ENCODE results near the gene NEK6. TPM values are rescaled to one million over a fixed set of nuclear protein-coding genes. Genes with fewer than 3 reads are reported as not detected.

Gene NEK6
- total RNA-seq, 5 donors from 2014 or later (not counting 1 experiment from before 2014, with no cell fraction given): 5.9 to 12.5 (median 10.4) TPM

DNA sequence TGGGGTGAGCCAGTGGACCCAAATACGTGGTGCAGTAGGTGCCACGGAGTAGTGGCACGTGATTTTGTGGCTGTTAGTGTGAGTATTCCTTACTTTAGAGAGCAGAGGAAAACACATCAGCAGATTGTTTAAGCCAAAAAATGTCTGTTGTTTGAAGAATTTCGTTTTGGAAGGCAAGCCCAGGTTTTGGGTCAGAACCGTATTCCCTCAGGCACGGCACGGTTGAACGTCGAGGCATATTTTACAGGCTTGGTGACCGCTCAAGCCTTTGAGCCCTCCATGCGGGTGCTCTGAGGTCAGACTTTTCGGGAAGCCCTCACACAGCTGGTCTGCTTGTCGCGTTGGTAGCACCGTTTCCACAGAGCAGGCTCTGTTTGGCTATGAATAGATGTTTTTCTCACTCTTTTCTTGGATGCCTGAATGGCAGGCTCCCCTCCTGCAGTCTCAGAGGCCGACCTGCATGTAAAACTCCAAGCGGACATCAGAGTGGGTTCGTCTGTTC, 27.2 kb downstream of the NEK6 start:
- peaks cover 17 to 31% (median 19%) of the 10 kb centered on the region in 3 donors for H3K4me1 Mint-ChIP-seq
- Histone ChIP-seq H3K27ac (ENCODE audit: low read length) (no peak overlapping the region), H3K9me3 (no peaks in the 10 kb centered on the region), H3K4me3 (ENCODE audit: control insufficient read depth in 1 of 2, extremely low read depth in 1 of 2, low read length in 1 of 2) (no peak overlapping the region), H3K4me1 (ENCODE audit: control insufficient read depth in 1 of 2, extremely low read depth in 1 of 2, insufficient read depth in 2 of 2, low read length in 2 of 2) (peaks cover 0 to 37% of the 10 kb centered on the region in 2 experiments), H3K36me3 (ENCODE audit: control insufficient read depth in 2 of 2, extremely low read depth in 1 of 2, insufficient read depth in 1 of 2, low read length in 1 of 2) (no peaks in the 10 kb centered on the region), H3K27me3 (replicated peaks in 1 of 2; ENCODE audit: control insufficient read depth in 2 of 2, extremely low read depth in 1 of 2, insufficient read depth in 2 of 2, low read length in 1 of 2) (no peaks in the 10 kb centered on the region)
- H3K4me3 Mint-ChIP-seq: peak overlapping the region in 1 of 3 donors; percentile 48
- no peaks in the 10 kb centered on the region for H3K9me3 Mint-ChIP-seq
- no peak for DNase-seq
- ATAC-seq (replicated peaks in 1 of 4): no peak
- H3K27me3 Mint-ChIP-seq: peaks cover 0 to 4% of the 10 kb centered on the region in 2 donors
- no peaks in the 10 kb centered on the region for H3K36me3 Mint-ChIP-seq
- CTCF ChIA-PET: no interaction called here
- peak overlapping the region in 1 of 2 donors; percentile 57 for H3K27ac Mint-ChIP-seq
- POLR2A ChIA-PET: no interaction called here
- WGBS (ENCODE audit: insufficient coverage): 80% methylated on average over 18 of the region's 18 CpGs

DNA sequence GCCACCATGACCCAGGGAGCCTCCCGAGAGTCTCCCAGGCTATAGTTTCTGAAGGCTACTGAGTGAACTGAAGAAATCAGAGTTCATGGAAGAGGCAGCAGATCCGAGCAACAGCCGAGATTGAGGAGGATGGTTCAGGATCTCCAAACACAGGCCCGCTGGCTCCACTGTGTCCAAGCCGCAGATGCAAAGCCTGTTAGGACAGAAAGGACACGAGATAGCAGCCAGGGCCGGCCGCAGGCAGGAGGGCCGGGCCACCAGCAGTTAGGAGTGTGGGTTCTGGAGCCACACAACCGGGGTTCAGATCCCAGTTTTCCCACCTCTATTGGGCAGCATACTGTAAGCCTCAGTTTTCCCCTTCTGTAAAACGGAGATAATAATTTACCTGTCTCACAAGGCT, 27.7 kb downstream of the NEK6 start:
- Mint-ChIP-seq H3K27ac (peak overlapping the region in 1 of 2 donors; percentile 57), H3K4me1 (peaks cover 17 to 31% (median 19%) of the 10 kb centered on the region in 3 donors), H3K4me3 (peak overlapping the region in 1 of 3 donors; percentile 48), H3K36me3 (no peaks in the 10 kb centered on the region), H3K27me3 (peaks cover 0 to 4% of the 10 kb centered on the region in 2 donors), H3K9me3 (no peaks in the 10 kb centered on the region)
- peaks cover 0 to 42% of the 10 kb centered on the region in 2 experiments for H3K4me1 ChIP-seq (ENCODE audit: control insufficient read depth in 1 of 2, extremely low read depth in 1 of 2, insufficient read depth in 2 of 2, low read length in 2 of 2)
- WGBS (ENCODE audit: insufficient coverage): 100% methylated on average over 4 of the region's 11 CpGs
- DNase-seq (no peak), ATAC-seq (replicated peaks in 1 of 4) (no peak)
- H3K36me3 ChIP-seq (ENCODE audit: control insufficient read depth in 2 of 2, extremely low read depth in 1 of 2, insufficient read depth in 1 of 2, low read length in 1 of 2): no peaks in the 10 kb centered on the region
- H3K27me3 ChIP-seq (replicated peaks in 1 of 2; ENCODE audit: control insufficient read depth in 2 of 2, extremely low read depth in 1 of 2, insufficient read depth in 2 of 2, low read length in 1 of 2): peaks cover 0 to 2% of the 10 kb centered on the region in 2 experiments
- peak overlapping the region; percentile 55 for H3K27ac ChIP-seq (ENCODE audit: low read length)
- ChIA-PET CTCF (no interaction called here), POLR2A (no interaction called here)
- no peaks in the 10 kb centered on the region for H3K9me3 ChIP-seq
- H3K4me3 ChIP-seq (ENCODE audit: control insufficient read depth in 1 of 2, extremely low read depth in 1 of 2, low read length in 1 of 2): no peak overlapping the region

DNA sequence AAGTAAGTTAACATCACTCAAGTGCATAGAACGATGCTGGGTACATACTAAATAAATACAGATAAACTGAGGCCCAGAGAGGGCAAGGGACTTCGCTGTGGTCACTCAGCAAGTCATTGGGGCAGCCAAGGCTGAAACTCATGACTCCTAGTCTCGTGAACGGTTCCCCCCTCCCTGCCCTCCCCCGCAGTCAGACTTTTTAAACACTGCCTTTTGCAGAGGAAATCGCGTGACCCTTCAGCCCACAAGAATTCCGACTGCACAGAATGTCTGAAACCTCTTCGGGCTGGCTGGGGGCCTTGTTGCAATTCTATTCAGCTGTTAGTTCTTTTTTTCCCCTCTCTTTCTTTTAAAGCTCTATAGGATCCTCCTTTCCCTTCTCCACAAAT, 28.1 kb downstream of the NEK6 start:
- Mint-ChIP-seq H3K36me3 (no peaks in the 10 kb centered on the region), H3K27ac (peak overlapping the region; percentile 89 to 97), H3K27me3 (peaks cover under 1 to 4% of the 10 kb centered on the region in 2 donors), H3K4me1 (peaks cover 19 to 34% (median 20%) of the 10 kb centered on the region in 3 donors), H3K4me3 (peak overlapping the region; percentile 48 to 76 (median 59)), H3K9me3 (no peaks in the 10 kb centered on the region)
- H3K4me3 ChIP-seq (ENCODE audit: control insufficient read depth in 1 of 2, extremely low read depth in 1 of 2, low read length in 1 of 2): no peak overlapping the region
- ChIA-PET POLR2A (no interaction called here), CTCF (no interaction called here)
- H3K27ac ChIP-seq (ENCODE audit: low read length): peak overlapping the region; percentile 55
- DNase-seq (peak in 11 of 35 experiments; percentile 3 to 48 (median 18)), ATAC-seq (replicated peaks in 1 of 4) (peak; percentile 38 to 67 (median 57))
- peaks cover 0 to 46% of the 10 kb centered on the region in 2 experiments for H3K4me1 ChIP-seq (ENCODE audit: control insufficient read depth in 1 of 2, extremely low read depth in 1 of 2, insufficient read depth in 2 of 2, low read length in 2 of 2)
- peaks cover 0 to 3% of the 10 kb centered on the region in 2 experiments for H3K27me3 ChIP-seq (replicated peaks in 1 of 2; ENCODE audit: control insufficient read depth in 2 of 2, extremely low read depth in 1 of 2, insufficient read depth in 2 of 2, low read length in 1 of 2)
- no peaks in the 10 kb centered on the region for H3K9me3 ChIP-seq
- no peaks in the 10 kb centered on the region for H3K36me3 ChIP-seq (ENCODE audit: control insufficient read depth in 2 of 2, extremely low read depth in 1 of 2, insufficient read depth in 1 of 2, low read length in 1 of 2)
- WGBS (ENCODE audit: insufficient coverage): 9% methylated on average over 8 of the region's 9 CpGs

DNA sequence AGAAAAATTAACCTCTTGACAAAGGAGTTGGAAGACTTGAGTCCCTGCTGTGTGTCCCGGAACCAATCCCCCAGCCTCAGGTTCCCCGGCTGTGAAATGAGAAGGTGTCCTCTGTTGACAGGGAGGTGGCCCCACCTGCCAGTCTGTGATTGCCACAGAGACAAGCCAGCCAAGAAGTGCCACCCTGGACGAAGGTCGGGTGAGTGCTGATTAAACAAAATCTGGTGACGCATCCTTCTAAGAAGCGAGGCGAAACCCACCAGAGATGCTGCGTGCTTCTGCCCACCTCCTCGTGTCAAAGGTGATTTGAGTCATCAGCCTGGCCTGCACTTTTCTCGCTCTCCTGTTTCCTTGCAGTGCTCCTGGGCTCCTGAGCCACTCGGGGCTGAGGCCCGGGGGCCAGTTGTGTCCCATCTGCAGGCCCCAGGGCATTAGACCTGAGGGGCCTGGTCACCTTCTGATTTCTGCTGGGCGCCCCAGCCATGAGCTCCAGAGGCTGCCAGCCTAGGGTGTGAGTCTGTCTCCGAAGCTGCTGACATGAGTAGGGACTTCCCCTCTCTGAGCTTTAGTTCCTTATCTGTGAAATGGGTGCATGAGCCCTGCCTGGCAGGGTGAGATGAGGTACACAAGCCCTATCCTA, 28.7 kb downstream of the NEK6 start:
- Mint-ChIP-seq H3K4me1 (peaks cover 19 to 39% (median 24%) of the 10 kb centered on the region in 3 donors), H3K27ac (peak overlapping the region; percentile 89 to 97), H3K36me3 (no peaks in the 10 kb centered on the region), H3K9me3 (no peaks in the 10 kb centered on the region), H3K27me3 (peaks cover 2 to 4% of the 10 kb centered on the region in 2 donors), H3K4me3 (peak overlapping the region; percentile 48 to 76 (median 59))
- Histone ChIP-seq H3K9me3 (no peaks in the 10 kb centered on the region), H3K36me3 (ENCODE audit: control insufficient read depth in 2 of 2, extremely low read depth in 1 of 2, insufficient read depth in 1 of 2, low read length in 1 of 2) (no peaks in the 10 kb centered on the region), H3K27ac (ENCODE audit: low read length) (peak overlapping the region; percentile 55), H3K4me1 (ENCODE audit: control insufficient read depth in 1 of 2, extremely low read depth in 1 of 2, insufficient read depth in 2 of 2, low read length in 2 of 2) (peaks cover 0 to 51% of the 10 kb centered on the region in 2 experiments), H3K4me3 (ENCODE audit: control insufficient read depth in 1 of 2, extremely low read depth in 1 of 2, low read length in 1 of 2) (no peak overlapping the region), H3K27me3 (replicated peaks in 1 of 2; ENCODE audit: control insufficient read depth in 2 of 2, extremely low read depth in 1 of 2, insufficient read depth in 2 of 2, low read length in 1 of 2) (peaks cover 0 to 3% of the 10 kb centered on the region in 2 experiments)
- WGBS (ENCODE audit: insufficient coverage): 31% methylated on average over 12 of the region's 14 CpGs
- POLR2A ChIA-PET: no interaction called here
- ATAC-seq (replicated peaks in 1 of 4) (peak; percentile 59 to 73 (median 63)), DNase-seq (peak in 7 of 35 experiments; percentile 4 to 38 (median 9))
- CTCF ChIA-PET: interaction anchor here in 1 of 2 donors (0.6 kb wide), 1 partner anchor 1638 kb away, joined by 3 read pairs; no protein-coding TSS in a partner anchor

DNA sequence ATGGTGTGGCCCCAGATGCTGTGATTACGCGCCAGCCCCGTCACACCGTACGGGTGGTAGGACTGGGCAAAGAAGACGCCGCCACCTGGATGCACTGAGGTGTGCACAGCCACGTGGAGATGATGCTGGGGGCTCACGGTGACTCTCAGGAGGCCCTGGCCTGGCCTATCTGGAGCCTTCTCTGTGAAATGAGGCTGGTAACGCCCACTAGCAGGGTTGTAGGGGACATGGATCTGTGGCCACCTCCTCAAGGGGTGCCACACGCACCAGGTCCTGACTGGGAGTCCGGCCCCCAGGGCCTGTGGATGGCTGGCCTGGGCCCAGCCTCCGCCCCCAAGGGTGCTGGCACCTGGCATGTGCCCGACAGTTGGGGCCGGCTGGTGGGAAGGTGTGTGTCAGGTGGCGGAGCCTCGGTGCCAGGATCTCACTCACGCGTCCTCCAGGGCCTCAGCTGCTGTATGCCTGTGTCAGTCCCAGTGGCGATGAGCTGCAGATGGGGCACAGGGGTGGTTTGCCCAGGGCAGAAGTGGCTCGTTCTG, 32.4 kb downstream of the NEK6 start:
- H3K4me1 Mint-ChIP-seq: peaks cover 25 to 50% (median 33%) of the 10 kb centered on the region in 3 donors
- H3K9me3 ChIP-seq: no peaks in the 10 kb centered on the region
- 89% methylated on average over 21 of the region's 21 CpGs for WGBS (ENCODE audit: insufficient coverage)
- H3K36me3 ChIP-seq (ENCODE audit: control insufficient read depth in 2 of 2, extremely low read depth in 1 of 2, insufficient read depth in 1 of 2, low read length in 1 of 2): no peaks in the 10 kb centered on the region
- CTCF ChIA-PET: no interaction called here
- H3K4me3 Mint-ChIP-seq: no peak overlapping the region
- no peaks in the 10 kb centered on the region for H3K36me3 Mint-ChIP-seq
- peaks cover 2 to 4% of the 10 kb centered on the region in 2 donors for H3K27me3 Mint-ChIP-seq
- DNase-seq: no peak
- H3K27me3 ChIP-seq (replicated peaks in 1 of 2; ENCODE audit: control insufficient read depth in 2 of 2, extremely low read depth in 1 of 2, insufficient read depth in 2 of 2, low read length in 1 of 2): peaks cover 0 to 3% of the 10 kb centered on the region in 2 experiments
- H3K27ac Mint-ChIP-seq: no peak overlapping the region
- POLR2A ChIA-PET: no interaction called here
- H3K4me1 ChIP-seq (ENCODE audit: control insufficient read depth in 1 of 2, extremely low read depth in 1 of 2, insufficient read depth in 2 of 2, low read length in 2 of 2): peaks cover 3 to 49% of the 10 kb centered on the region in 2 experiments
- ATAC-seq (replicated peaks in 1 of 4): no peak
- no peaks in the 10 kb centered on the region for H3K9me3 Mint-ChIP-seq
- H3K4me3 ChIP-seq (ENCODE audit: control insufficient read depth in 1 of 2, extremely low read depth in 1 of 2, low read length in 1 of 2): no peak overlapping the region
- H3K27ac ChIP-seq (ENCODE audit: low read length): no peak overlapping the region

DNA sequence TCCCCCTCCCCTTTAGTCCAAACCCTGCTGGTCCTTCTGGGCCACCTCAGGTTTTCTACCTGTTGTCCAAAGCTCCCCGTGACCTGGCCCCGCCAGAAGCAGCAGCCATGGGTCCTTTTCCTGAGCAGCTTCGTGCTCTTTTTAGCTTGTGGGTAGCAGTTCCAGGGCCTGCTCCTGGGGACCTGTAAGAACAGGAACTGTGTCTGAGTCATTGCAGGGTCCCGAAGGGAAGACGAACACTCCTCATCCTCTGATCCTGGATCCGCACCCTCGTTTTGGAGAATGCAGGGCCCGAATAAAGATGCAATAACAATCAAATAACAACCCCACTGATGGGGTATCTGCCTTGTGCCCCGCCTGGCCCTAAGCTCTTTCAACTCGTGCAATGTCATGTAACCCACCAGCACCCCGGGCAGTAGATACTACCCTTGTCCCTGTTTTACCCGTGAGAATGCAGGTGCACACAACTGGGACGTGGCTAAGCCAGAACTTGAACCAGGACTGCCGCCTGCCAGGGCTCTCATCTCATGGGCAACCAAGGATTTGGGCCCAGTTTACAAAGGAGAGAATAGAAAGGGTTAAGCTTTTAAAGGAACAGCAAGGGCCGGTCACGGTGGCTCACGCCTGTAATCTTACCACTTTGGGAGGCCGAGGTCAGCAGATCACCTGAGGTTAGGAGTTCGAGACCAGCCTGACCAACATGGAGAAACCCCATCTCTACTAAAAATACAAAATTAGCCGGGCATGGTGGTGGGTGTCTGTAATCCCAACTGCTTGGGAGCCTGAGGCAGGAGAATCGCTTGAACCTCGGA, 33.2 kb downstream of the NEK6 start:
- Histone ChIP-seq H3K36me3 (ENCODE audit: control insufficient read depth in 2 of 2, extremely low read depth in 1 of 2, insufficient read depth in 1 of 2, low read length in 1 of 2) (no peaks in the 10 kb centered on the region), H3K27ac (ENCODE audit: low read length) (no peak overlapping the region), H3K4me3 (ENCODE audit: control insufficient read depth in 1 of 2, extremely low read depth in 1 of 2, low read length in 1 of 2) (no peak overlapping the region), H3K27me3 (replicated peaks in 1 of 2; ENCODE audit: control insufficient read depth in 2 of 2, extremely low read depth in 1 of 2, insufficient read depth in 2 of 2, low read length in 1 of 2) (peaks cover 0 to 3% of the 10 kb centered on the region in 2 experiments), H3K4me1 (ENCODE audit: control insufficient read depth in 1 of 2, extremely low read depth in 1 of 2, insufficient read depth in 2 of 2, low read length in 2 of 2) (peaks cover 3 to 42% of the 10 kb centered on the region in 2 experiments), H3K9me3 (no peaks in the 10 kb centered on the region)
- Mint-ChIP-seq H3K36me3 (no peaks in the 10 kb centered on the region), H3K4me3 (no peak overlapping the region), H3K4me1 (peaks cover 17 to 48% (median 30%) of the 10 kb centered on the region in 3 donors), H3K27ac (no peak overlapping the region), H3K9me3 (no peaks in the 10 kb centered on the region), H3K27me3 (peaks cover 2 to 4% of the 10 kb centered on the region in 2 donors)
- no peak for DNase-seq
- WGBS (ENCODE audit: insufficient coverage): 82% methylated on average over 13 of the region's 22 CpGs
- POLR2A ChIA-PET: no interaction called here
- CTCF ChIA-PET: no interaction called here
- ATAC-seq (replicated peaks in 1 of 4): no peak
